ENCODE results near the gene PWWP2B. TPM values are rescaled to one million over a fixed set of nuclear protein-coding genes. Genes with fewer than 3 reads are reported as not detected.
A peak's percentile ranks its signal among the peaks of the same experiment; 100 is the strongest.

The PWWP2B gene
- total RNA-seq, 8 experiments from 2014 or later = 4.6 to 12.7 (median 8.9) TPM

DNA sequence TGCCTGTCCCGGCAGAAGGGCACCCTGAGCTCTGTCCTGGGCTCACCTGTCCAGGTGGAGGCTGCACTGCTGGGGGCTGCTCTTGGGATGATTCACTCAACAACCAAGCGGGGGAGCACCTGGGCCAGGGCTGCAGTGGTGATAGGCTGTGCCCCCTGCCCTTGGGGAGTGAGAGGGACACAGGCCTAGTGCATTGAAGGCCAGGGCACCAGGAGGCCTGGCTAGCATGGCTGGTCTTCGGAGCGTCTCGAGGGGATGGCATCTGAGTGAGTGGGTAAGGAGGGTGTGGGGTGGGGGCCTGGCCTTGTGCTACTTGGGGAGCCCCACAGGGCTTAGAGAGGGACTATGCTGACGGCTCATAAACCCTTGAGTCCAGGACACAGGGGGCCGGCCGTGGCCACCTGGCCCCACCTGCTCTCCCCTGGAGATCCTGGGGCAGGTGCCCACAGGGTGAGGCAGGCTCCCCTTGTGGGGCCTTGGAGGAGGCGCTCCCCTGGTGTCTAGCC lies 3.1 kb downstream of the PWWP2B start:
- H3K4me1 ChIP-seq (replicated peaks in 1 of 2) = peaks cover 23 to 26% of the 10 kb centered on the region in 2 donors
- ATAC-seq (replicated peaks in 6 of 8) = no peak
- H3K27ac ChIP-seq = no peak overlapping the region
- no CpG with 5 or more reads among the region's 9 CpGs for WGBS, 10 experiments
- no peak overlapping the region for H3K4me3 ChIP-seq
- in situ Hi-C loops (cut with MboI; ENCODE audit: low pct_unique_long_range_greater_than_20kb in 2 of 9, low sequenced_read_pairs in 9 of 9, unreplicated experiment in 9 of 9) = no loop called here

GRCh38 chr10:132400547-132401151 lies 3.6 kb downstream of the PWWP2B start:
- Histone ChIP-seq H3K4me1 (replicated peaks in 1 of 2) (peaks cover 20 to 22% of the 10 kb centered on the region in 2 donors), H3K4me3 (no peak overlapping the region), H3K27ac (no peak overlapping the region)
- ATAC-seq (replicated peaks in 6 of 8) = no peak
- in situ Hi-C loops (cut with MboI; ENCODE audit: low pct_unique_long_range_greater_than_20kb in 2 of 9, low sequenced_read_pairs in 9 of 9, unreplicated experiment in 9 of 9) = no loop called here
- WGBS, 10 experiments = 67 to 80% methylated on average over 1 to 3 of the region's 17 CpGs; no CpG with 5 or more reads in 8 of the 10 experiments

DNA sequence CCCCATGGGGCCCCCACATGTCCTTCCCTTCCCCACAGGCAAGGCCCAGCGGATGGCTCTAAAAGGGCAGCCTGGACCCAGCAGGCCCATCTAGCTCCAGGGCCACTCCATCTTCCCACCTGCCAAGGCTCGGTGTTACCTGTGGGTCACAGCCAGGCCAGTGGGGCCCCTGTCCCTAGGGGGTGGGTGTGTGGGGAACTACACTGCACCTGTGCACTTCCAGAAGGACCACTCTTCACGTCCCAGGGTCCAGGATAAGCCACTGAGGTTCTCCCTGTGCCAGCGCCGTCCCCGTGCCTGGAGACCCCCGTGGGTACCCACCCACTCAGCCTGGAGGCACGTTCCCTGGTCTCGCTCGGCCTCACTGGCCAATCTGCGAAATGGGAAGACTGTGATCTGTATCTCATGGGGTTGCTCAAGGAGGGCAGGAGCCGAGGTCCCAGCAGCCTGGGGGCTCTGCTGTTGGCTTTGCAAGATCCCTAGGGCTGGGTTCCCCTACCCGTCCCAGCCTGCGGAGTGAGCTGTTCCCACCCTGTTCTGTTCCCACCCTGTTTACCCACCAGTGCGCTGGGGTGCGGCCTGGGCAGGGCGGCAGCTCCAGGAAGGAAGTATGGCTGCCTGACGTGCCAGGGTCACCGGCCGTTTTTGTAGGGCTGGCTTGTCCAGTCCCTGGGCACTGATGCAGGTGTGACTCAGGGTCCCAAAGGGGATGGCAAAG lies 4.6 kb downstream of the PWWP2B start:
- no peak overlapping the region for H3K27ac ChIP-seq
- WGBS, 10 experiments = 92 to 100% methylated on average over 1 to 5 of the region's 20 CpGs; no CpG with 5 or more reads in 8 of the 10 experiments
- ATAC-seq (replicated peaks in 6 of 8) = no peak

DNA sequence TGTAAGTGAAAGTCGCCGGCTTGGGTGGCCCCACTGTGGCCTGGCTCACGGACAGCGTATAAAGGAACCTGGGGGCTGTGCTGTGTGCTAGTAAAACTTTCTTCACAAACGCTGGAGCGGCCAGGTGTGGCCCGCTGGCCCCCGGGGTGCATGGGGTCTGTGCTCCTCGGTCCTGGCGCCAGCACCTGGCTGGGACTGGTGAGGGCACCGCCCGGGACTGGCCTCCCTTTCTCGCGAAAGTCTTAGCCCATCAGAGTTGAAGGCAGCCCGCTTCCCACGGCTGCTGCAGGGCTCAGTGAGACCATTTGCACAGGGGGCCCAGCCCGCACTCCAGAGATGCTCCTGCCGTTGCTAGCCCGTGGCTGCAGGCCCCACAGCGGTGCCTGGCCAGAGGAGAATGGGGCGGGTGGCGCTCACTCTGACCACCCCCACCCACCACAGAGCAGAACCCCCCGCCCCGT lies 5.8 kb downstream of the PWWP2B start:
- 81% methylated on average over 2 of the region's 24 CpGs; no CpG with 5 or more reads in 9 of the 10 experiments for WGBS, 10 experiments
- ATAC-seq (replicated peaks in 6 of 8) = no peak
- Histone ChIP-seq H3K27ac (no peak overlapping the region), H3K4me1 (replicated peaks in 1 of 2) (peaks cover 17 to 27% of the 10 kb centered on the region in 2 donors), H3K4me3 (no peak overlapping the region)
- in situ Hi-C loops (cut with MboI; ENCODE audit: low pct_unique_long_range_greater_than_20kb in 2 of 9, low sequenced_read_pairs in 9 of 9, unreplicated experiment in 9 of 9) = no loop called here

More for the DNA sequence above, 4.6 kb downstream of the PWWP2B start:
- Histone ChIP-seq H3K4me3 (no peak overlapping the region), H3K4me1 (replicated peaks in 1 of 2) (peaks cover 13 to 17% of the 10 kb centered on the region in 2 donors)
- in situ Hi-C loops (cut with MboI; ENCODE audit: low pct_unique_long_range_greater_than_20kb in 2 of 9, low sequenced_read_pairs in 9 of 9, unreplicated experiment in 9 of 9) = no loop called here

DNA sequence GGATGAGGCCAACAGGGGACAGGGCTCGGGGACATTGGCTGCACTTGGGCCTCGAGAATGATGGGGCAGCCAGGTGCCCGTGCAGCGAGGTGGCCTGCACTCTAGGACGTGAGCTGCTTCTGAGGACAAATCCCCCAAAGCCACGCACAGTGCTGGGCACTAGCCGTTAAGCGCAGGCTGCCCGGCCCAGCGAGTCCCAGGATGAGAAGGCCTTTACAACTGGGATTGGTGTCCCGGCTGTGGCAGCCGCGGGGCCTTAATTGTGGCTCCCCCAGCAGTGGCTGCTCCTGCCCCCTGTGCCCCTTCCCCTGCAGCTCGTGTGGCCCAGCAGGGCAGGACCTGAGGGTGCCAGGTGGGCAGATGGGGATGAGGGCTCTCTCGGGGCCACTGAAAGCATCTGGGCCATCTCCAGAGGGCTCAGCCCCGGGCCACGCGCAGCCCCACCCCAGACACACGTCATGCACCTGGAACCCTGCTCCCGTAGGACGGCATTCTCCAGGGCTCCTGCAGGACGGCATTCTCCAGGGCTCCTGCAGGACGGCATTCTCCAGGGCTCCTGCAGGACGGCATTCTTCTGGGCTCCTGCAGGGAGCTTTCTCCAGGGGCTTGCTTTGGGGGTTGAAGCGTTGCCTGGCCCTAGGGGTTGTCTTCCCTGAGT lies 6.6 kb downstream of the PWWP2B start:
- in situ Hi-C loops (cut with MboI; ENCODE audit: low pct_unique_long_range_greater_than_20kb in 2 of 9, low sequenced_read_pairs in 9 of 9, unreplicated experiment in 9 of 9) = no loop called here
- H3K27ac ChIP-seq = no peak overlapping the region
- 60 to 93% (median 82%) methylated on average over 1 to 11 of the region's 25 CpGs; no CpG with 5 or more reads in 6 of the 10 experiments for WGBS, 10 experiments
- H3K4me3 ChIP-seq = no peak overlapping the region
- ATAC-seq (replicated peaks in 6 of 8) = no peak
- H3K4me1 ChIP-seq (replicated peaks in 1 of 2) = peaks cover 18 to 28% of the 10 kb centered on the region in 2 donors

DNA sequence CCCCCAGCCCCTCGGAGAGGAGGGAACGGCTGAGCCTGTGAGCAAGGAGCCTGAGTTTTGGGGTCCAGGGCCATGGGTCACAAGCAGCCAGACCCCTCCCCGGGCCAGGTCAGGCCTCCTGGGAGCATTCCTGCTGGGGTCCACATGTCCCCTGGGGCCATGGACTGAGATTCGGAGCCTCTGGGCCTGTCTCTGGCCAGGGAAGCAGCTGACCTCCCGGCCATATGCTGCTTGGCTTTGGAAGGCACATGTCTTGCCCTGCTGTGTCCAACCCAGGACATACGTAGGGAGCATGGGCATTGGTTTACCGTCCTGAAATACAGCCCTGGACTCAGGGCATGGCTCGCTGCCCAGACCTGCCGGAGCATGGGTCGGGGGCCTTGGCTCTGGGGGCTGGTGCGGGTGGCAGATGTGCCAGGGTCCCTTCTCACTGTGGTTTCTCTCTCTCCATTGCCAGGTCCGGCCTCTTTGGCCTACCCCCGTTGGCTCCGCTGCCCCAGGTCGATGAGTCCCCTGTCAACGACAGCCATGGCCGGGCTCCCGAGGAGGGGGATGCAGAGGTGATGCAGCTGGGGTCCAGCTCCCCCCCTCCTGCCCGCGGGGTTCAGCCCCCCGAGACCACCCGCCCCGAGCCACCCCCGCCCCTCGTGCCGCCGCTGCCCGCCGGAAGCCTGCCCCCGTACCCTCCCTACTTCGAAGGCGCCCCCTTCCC lies 7.3 kb downstream of the PWWP2B start:
- ATAC-seq (replicated peaks in 6 of 8) = no peak
- in situ Hi-C loops (cut with MboI; ENCODE audit: low pct_unique_long_range_greater_than_20kb in 2 of 9, low sequenced_read_pairs in 9 of 9, unreplicated experiment in 9 of 9) = no loop called here
- 80 to 100% methylated on average over 1 of the region's 32 CpGs; no CpG with 5 or more reads in 8 of the 10 experiments for WGBS, 10 experiments
- H3K4me1 ChIP-seq (replicated peaks in 1 of 2) = peaks cover 22 to 31% of the 10 kb centered on the region in 2 donors
- H3K27ac ChIP-seq = no peak overlapping the region
- no peak overlapping the region for H3K4me3 ChIP-seq

GRCh38 chr10:132404911-132405462 lies 8.0 kb downstream of the PWWP2B start:
- no peak for ATAC-seq (replicated peaks in 6 of 8)
- 90% methylated on average over 7 of the region's 54 CpGs; no CpG with 5 or more reads in 9 of the 10 experiments for WGBS, 10 experiments
- Histone ChIP-seq H3K4me1 (replicated peaks in 1 of 2) (peaks cover 22 to 31% of the 10 kb centered on the region in 2 donors), H3K4me3 (no peak overlapping the region), H3K27ac (no peak overlapping the region)
- in situ Hi-C loops (cut with MboI; ENCODE audit: low pct_unique_long_range_greater_than_20kb in 2 of 9, low sequenced_read_pairs in 9 of 9, unreplicated experiment in 9 of 9) = no loop called here

- no peak for ATAC-seq (replicated peaks in 6 of 8)
- in situ Hi-C loops (cut with MboI; ENCODE audit: low pct_unique_long_range_greater_than_20kb in 2 of 9, low sequenced_read_pairs in 9 of 9, unreplicated experiment in 9 of 9) = no loop called here
- WGBS, 10 experiments = 80 to 100% (median 100%) methylated on average over 1 to 10 of the region's 53 CpGs; no CpG with 5 or more reads in 5 of the 10 experiments
- H3K4me3 ChIP-seq = no peak overlapping the region
- no peak overlapping the region for H3K27ac ChIP-seq
- H3K4me1 ChIP-seq (replicated peaks in 1 of 2) = peaks cover 20 to 30% of the 10 kb centered on the region in 2 donors
Measured at GRCh38 chr10:132405463-132405991, 8.5 kb downstream of the PWWP2B start.

DNA sequence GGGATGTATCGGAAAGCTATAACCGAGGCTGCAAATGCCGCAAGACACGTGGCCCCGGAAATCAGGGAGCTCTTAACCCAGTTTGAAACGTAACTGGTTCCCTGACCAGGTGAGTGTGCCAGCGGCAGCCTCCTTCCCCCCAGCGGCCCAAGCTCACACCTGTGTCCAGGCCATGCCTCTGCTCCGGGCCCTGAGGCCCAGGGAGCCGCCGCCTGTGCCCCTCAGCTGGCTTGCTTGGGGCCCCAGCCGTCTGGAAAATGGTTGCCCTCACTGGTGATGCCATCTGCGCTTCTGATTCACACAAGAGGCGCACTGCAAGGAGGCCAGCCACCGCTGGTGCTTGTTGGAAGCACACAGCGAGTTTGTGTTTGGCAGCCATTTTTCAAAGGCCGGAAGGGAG lies 9.2 kb downstream of the PWWP2B start:
- in situ Hi-C loops (cut with MboI; ENCODE audit: low pct_unique_long_range_greater_than_20kb in 2 of 9, low sequenced_read_pairs in 9 of 9, unreplicated experiment in 9 of 9) = no loop called here
- H3K27ac ChIP-seq = no peak overlapping the region
- WGBS, 10 experiments = 93 to 100% (median 95%) methylated on average over 3 to 13 of the region's 17 CpGs; no CpG with 5 or more reads in 5 of the 10 experiments
- no peak for ATAC-seq (replicated peaks in 6 of 8)
- H3K4me3 ChIP-seq = no peak overlapping the region
- H3K4me1 ChIP-seq (replicated peaks in 1 of 2) = peaks cover 24 to 31% of the 10 kb centered on the region in 2 donors

GRCh38 chr10:132406750-132407149 lies 9.8 kb downstream of the PWWP2B start:
- Histone ChIP-seq H3K4me1 (replicated peaks in 1 of 2) (peaks cover 30 to 37% of the 10 kb centered on the region in 2 donors), H3K4me3 (no peak overlapping the region), H3K27ac (no peak overlapping the region)
- ATAC-seq (replicated peaks in 6 of 8) = no peak
- no CpG with 5 or more reads among the region's 16 CpGs for WGBS, 10 experiments
- in situ Hi-C loops (cut with MboI; ENCODE audit: low pct_unique_long_range_greater_than_20kb in 2 of 9, low sequenced_read_pairs in 9 of 9, unreplicated experiment in 9 of 9) = no loop called here

GRCh38 chr10:132407243-132407746 lies 10.3 kb downstream of the PWWP2B start:
- peak in 1 of 8 experiments; percentile 16 for ATAC-seq (replicated peaks in 6 of 8)

GRCh38 chr10:132407846-132408278 lies 10.9 kb downstream of the PWWP2B start:
- Histone ChIP-seq H3K4me3 (no peak overlapping the region), H3K27ac (peak overlapping the region in 1 of 2 donors; percentile 57), H3K4me1 (replicated peaks in 1 of 2) (peaks cover 41 to 48% of the 10 kb centered on the region in 2 donors)
- in situ Hi-C loops (cut with MboI; ENCODE audit: low pct_unique_long_range_greater_than_20kb in 2 of 9, low sequenced_read_pairs in 9 of 9, unreplicated experiment in 9 of 9) = no loop called here
- WGBS, 10 experiments = 76 to 89% (median 80%) methylated on average over 2 to 5 of the region's 17 CpGs; no CpG with 5 or more reads in 7 of the 10 experiments
- ATAC-seq (replicated peaks in 6 of 8) = peak in 7 of 8 experiments; percentile 5 to 54 (median 36)

More at GRCh38 chr10:132407243-132407746, 10.3 kb downstream of the PWWP2B start:
- WGBS, 10 experiments = 82 to 100% methylated on average over 1 to 2 of the region's 12 CpGs; no CpG with 5 or more reads in 8 of the 10 experiments
- H3K4me1 ChIP-seq (replicated peaks in 1 of 2) = peaks cover 35 to 42% of the 10 kb centered on the region in 2 donors
- in situ Hi-C loops (cut with MboI; ENCODE audit: low pct_unique_long_range_greater_than_20kb in 2 of 9, low sequenced_read_pairs in 9 of 9, unreplicated experiment in 9 of 9) = no loop called here
- no peak overlapping the region for H3K4me3 ChIP-seq
- H3K27ac ChIP-seq = peak overlapping the region in 1 of 2 donors; percentile 57
